NCI-H748 (cell line): Measurements from ENCODE around the gene KCNH8.

Source experiments
- DNase-seq: peaks from one replicate; lab custom pipeline; 2025; ENCODE audit not compliant: unreplicated experiment; lab: John Stamatoyannopoulos, UW

The KCNH8 gene

DNA sequence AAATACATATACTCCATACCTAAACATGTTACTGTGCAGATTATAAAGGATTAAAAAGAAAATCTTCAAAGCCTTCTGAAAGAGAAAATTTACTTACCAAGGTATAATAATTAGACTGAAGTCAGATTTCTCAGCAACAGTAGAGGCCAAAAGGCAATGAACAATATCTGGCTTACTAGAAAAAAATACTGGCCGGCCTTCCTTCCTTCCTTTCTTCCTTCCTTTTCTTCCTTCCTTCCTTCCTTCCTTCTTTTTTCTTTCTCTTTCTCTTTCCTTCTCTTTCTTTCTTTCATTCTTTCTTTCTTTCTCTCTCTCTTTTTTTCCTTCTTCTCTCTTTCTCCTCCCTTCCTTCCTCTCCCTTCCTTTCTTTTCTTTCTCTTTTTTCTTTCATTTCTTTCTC lies 209.6 kb downstream of the KCNH8 start:
- DNase-seq: no peak

DNA sequence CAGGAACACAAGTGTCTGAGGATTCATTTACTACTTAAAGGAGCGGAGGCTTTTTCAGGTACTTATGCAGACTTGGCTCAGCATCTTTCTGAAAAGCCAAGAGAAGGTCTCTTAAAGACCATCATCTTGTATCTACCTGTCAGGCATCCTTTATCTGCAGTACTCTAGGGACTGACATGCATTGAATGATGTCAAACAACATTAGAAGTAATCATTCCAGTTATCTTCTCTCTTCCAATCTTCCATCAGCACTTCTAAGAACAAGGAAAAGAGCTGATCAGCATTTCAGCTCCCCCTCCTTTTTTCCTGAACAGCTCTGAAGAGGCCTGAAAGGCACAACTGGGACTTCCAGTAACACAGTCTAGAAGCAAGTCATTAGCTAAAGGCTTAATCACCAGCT lies 214.8 kb downstream of the KCNH8 start:
- no peak for DNase-seq

DNA sequence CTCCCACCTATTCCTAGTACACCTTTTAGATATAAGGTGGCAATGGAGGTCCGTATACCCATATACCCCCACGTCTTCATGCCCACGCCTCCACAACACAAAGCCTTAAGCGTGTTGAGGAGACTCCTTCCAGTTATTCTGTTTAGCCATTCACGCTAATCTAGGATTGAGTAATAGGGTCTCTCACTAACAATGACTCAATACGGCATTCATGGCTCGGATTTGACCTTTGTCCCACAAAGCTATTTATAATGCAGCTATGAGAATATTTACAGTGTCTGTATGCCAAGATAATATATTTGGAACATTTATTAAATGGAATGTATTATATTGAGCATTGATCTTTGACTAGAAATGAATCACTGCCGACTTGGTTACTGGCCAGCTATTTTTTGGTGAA lies 215.8 kb downstream of the KCNH8 start:
- DNase-seq: no peak

DNA sequence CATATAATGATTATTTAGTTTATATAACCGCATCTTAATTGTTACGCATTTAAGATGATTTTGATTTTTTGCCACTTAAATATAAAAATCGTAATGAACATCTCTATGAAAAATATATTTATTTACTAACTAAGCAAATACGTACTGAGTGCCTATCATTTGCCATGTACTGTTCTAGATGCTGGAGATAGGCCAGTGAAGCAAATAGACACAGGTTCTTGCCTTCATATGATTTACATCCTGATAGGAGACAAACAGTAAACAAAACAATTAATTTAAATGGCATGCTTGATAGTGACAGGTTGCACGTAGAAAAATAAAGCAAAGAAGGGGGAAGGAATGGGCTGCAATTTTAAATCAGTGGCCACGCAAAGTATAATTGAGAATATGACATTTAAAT lies 217.2 kb downstream of the KCNH8 start:
- DNase-seq: no peak

DNA sequence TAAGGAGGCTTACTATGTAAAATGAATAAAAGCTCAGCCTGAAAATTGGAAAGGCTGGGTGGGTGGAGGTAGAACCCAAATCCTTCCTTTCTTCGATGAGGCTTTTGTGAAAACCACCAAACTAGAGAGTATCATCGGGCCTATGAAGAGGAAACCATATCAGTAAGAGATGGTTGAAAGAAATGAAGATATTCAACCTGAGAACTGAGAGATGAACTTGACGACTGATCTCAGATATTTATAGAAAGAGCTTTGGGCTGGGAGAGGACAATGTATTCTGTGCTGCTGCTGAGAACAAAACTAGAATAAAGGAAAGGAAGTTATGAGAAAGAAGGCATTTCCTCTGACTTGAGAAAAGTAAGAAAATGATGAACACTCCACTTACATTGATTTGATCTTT lies 236.6 kb downstream of the KCNH8 start:
- no peak for DNase-seq

DNA sequence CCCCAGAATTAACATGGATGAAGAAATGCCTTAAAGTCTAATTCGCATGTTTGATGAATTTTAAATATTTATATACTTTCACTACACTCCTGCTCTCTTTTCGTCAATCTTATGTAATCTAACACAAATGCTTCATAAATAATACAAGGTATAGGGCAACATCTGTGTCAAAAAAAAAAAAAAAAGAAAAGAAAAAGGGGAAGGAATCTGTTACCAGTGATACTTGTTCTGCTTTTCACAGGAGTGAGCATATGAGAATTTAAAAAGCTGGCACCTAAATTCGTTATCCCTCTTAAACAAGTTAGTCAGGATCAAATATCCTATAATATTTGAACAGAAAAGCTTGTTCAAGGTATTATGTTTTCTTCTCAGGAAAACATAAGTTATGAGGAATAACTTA lies 243.8 kb downstream of the KCNH8 start:
- DNase-seq: no peak

DNA sequence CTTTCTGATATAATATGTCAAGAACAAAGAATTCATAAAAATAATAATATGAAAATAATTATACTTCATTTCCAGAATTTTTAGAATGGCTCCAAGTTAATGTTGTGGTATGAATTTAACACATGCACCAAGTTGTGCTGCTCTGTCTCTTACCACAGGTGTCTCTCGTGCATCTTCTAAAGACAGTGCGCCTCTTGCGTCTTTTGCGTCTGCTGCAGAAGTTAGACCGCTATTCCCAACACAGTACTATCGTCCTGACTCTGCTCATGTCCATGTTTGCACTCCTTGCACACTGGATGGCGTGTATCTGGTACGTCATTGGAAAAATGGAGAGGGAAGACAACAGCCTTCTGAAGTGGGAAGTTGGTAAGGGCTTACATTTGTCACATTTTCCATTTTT lies 246.6 kb downstream of the KCNH8 start:
- DNase-seq: no peak

DNA sequence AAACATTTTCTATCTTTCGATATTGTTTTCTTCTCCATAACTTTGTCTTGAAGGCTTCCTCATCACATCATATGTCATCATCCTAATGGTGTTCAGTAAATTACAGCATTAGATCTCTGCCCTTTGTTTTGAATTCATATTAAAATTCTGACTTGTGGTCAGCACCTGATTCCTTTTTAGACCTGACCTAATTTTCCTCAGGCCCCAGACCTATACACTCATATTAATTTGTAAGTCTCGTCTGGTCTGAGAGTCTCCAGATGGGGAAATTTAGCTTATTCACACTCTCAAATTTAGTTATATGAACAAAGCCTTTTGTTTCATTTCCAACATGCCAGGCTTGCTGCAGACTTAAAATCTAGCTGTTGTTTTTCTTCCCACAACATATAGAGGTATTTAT lies 248.4 kb downstream of the KCNH8 start:
- no peak for DNase-seq

DNA sequence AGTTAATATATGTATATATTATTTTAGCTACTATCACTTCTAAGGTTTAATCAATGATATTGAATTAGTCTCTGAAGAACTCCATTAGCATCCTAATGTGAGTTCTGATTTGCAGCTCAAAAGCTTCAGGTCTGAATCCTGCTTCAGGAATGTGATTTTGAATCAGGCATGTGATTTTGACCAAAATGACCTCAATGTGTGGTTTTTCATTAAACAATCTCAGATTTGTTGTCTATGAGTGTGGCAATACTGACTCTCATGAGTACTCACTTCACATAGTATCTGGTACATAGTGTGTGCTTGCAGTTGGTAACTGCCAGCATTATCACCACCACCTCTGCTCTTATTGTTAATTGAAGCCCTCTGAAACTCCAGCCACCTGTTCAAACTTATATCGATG lies 251.0 kb downstream of the KCNH8 start:
- no peak for DNase-seq

DNA sequence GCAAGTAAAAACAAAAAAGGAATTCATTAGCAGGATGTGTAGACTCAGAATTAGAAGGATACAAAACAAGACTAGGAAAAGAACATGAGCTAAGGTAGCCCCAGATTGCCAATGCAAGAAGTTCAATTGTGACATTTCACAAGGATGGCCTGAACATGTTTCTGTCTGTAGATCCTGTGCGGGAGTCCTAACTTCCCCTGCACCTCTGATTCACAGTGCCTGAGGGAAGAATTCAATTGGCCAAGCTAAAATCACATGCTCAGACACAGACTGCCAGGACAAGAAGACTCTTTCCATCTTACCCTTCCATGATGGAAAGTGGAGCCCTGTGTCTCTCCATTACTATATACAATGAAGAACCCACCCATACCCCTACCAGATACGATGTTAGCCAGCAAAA lies 251.5 kb downstream of the KCNH8 start:
- DNase-seq: no peak

DNA sequence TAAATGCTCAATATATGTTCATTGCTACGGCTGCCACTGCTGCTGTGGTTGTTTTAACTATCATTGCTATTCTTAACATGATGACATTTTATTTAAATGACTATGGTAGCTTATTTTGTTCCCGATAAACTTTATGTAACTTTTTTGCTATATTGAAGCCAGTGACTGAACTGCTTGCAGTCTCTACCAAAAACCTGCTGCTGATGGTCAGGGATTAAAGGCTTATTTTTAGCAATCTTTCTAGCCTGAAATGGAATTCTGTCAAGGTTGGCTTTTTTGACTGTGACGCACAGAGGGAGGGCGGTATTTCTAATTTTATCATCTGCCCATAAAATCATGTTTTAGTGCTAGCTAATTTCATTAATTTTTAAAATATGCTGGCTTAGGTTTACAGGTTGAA lies 271.8 kb downstream of the KCNH8 start:
- DNase-seq: no peak

DNA sequence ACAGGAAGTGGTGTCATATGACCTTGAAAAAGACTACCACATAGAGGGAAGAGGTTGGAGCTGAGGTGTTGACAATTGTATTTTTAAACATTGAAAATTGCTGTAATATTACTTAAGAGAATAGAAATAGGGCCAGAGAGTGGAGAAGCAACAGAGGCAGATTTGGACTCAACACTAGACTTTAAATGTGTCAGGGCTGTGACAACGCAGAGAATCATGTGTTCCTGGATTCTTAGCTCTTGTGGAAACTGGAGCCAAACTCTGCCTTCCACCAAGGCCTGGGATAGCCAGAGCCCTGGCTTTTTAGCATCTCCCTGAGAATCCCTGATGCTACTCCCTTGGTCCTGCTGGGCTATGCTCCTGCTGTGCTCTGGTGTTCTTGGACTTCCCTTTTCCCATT lies 277.5 kb downstream of the KCNH8 start:
- no peak for DNase-seq

DNA sequence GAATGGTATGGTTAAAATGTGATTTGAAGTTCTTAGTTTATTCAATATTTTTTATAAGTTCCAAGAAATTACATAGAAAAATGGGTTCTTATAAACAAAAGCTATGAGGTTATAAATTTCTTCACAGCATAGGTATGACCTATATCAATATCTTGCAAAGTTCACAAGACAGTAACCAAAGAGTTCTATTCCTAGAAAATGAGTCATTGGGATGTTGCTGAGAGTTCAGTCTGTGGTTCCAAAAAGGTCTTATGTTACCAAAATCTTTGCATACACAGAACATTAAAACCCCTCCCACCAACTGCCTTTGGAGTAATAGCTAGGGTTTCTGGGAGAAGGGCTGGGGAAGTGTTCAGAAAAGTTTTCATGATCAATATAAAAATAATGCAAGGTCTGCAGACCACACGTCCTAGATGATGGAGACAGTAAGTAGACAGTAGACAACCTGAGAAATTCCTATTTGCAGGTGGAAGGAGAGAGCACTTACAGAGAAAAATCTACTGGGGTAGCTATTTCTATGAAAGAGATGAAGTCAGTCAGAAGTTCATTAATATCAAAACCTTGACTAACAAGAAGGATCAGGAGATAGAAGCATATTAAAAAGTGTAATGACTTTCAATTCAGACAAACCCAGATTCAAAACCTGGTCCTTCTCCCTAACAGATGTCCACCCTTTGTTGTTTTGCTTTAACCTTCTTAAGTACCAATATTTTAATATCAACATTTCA lies 279.3 kb downstream of the KCNH8 start:
- no peak for DNase-seq

DNA sequence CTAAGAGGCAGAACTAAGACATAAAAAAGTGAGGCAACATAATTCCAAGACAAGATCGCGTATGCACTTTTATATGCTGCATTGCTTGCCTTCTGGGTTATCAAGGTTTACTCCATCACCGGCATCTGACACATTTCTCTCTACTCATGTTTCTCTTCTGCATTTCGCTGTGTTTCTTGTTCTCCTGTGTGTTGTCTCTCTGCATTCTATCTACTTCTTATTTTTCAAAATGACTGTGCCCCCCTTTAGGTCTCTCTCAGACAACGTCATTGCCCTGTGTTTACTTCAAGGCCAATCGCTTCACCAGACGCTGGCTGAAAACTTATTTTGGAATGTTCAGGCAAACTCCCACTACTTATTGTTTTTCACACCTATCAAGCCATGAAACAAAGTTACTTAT lies 280.4 kb downstream of the KCNH8 start:
- DNase-seq: no peak

DNA sequence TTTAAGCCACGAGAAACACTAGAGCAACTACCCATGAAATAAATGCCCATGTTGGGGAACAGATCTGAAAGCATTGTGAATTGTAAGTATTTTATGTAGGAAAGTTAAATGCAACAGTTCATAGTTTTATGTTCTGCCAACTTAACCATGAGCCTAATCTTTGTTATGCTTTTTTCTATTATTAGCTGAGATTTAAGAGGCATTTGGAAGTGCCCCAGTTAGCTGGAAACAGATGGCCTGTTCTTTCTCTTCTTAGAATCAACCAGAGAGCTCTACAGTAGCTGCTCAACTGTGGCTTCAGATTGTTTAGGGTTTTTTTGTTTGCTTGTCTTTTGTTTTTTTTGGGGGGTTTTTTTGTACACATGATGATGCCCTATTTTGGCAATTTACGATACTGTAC lies 284.4 kb downstream of the KCNH8 start:
- DNase-seq: no peak

DNA sequence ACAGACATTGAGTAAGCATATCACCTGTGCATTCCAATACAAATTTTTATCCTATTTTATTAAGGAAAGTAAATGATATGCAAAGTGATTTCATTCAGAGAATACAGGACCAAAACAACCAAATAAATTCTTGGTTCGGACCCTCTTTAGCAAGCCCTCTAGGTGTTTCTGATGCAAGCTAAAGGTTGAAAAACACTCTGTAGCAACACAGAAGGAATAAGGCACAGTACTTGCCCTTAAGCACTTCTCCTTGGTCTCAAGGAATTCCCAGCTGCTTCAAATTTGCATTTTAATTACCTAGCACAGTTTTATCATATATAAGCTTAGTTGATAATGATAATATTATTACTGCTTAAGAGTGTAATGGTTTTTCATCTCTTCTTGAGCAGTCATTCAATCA lies 288.4 kb downstream of the KCNH8 start:
- DNase-seq: no peak

DNA sequence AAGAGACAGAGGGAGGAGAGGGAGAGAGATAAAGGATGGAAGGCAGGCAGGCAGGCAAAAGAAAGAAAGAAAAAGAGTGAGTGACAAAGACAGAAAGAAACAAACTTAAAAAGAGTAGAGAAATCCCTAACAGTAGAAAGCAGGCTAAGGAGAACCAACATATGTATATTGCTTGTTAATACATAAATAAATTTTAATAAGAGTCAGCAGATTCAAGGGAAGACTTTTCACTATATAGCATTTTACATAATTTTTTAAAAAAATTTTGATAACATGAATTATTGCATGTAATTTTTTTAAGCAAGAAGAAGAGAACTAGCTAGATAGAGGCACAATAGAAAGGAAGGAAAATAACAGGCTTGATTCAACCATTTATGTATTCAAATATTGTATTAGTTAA lies 291.6 kb downstream of the KCNH8 start:
- no peak for DNase-seq

DNA sequence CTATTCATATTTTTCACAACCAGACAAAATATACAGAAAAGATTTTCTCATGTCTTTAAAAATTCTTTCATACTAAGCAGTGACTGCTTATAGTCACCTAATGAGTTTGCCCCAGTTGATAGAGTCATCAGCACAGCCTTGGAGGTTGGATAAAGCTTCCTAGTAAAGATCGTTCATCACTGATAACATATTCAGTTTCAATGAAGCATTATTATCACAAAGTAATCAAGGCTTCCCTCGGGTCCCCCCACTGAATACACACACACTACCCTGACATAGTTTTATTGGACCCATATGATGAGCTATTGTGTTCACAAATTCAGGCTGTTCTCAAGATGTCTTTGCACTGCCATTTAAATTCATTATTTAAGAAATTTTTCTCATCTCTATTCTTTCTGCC lies 297.8 kb downstream of the KCNH8 start:
- no peak for DNase-seq

DNA sequence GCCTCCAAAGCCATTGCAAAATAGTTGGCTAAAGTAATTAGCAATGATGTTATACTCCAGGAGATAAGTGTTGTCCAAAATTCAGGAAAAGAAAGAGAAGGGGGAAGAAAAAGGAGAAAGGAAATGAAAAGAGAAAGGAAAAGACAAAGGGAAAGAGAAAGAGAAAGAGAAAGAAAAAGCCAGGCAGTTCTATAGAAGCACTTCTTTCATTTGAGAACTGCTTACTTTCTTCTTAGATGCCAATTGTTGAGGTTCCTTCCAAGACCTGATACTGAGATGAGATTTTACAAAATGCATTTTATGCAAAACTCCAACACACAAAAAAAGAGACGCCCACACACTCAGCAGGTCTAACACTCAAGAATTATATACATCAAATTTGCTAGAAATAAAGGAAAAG lies 298.4 kb downstream of the KCNH8 start:
- DNase-seq: no peak

DNA sequence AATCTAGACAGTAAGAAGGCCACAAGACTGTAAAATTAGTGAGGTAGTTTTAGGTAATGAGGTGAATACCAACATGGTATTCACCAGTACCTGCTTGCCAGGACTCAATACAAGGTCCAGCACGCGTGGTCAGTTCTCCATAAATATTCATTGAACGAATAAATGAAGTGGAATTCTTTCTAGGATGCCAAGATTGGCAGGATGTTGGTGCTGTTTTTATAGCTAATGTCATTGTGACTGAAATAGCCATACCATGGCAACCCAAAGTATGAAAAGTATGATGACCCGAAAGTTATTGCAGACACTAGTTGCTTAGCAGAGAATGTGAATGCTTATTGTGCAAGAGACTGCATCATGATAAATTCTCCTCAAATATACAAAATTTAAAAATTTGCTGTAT lies 307.2 kb downstream of the KCNH8 start:
- no peak for DNase-seq

DNA sequence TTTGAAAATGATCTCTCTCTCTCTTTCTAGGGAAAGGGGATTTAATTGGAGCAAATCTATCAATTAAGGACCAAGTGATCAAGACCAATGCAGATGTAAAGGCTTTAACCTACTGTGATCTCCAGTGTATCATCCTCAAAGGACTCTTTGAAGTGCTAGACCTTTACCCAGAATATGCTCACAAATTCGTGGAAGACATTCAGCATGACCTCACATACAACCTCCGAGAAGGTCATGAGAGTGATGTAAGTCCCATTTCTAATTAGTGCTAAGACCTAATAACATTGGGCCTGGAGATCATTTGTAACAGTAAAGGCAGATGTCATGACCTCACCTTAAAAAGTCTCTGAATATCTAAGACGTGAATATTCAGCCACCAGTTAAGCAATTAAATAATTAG lies 308.4 kb downstream of the KCNH8 start:
- no peak for DNase-seq

DNA sequence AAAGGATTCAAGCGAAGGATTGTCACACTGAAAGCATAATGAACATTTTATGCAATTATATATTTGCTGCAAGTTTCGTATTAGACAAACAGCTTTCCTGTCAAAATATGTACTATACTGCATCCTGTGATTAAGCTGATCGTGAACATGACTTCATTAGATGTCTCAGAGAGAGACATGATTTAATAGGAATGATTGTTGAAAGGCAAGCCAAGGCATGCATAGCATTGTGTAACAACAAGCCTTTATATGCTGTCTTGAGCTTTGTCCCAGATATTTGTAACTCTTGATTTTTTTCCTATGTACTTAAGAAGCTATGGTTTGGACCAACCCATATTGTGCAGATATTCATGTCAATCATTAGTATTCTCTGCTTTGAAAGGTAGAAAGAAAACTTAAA lies 309.1 kb downstream of the KCNH8 start:
- DNase-seq: no peak

DNA sequence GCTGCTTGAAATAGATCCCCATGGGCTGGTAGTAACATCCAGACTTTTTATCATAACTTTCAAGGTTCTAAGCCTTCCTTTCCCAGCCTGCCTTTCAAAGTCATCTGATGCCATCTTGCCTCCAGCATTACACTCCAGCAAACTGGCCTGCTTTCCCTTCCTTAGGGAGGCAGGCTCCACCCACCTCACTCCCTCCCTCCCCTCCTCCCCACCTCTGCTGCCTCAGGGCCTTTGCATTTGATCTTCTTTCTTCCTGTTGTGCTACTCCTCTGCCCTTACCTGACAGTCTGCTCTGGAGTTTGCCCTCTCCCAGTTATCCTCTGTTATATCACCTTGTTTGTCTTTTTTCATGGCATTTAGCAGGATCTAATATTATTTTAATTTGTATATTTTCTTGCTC lies 319.5 kb downstream of the KCNH8 start:
- no peak for DNase-seq

DNA sequence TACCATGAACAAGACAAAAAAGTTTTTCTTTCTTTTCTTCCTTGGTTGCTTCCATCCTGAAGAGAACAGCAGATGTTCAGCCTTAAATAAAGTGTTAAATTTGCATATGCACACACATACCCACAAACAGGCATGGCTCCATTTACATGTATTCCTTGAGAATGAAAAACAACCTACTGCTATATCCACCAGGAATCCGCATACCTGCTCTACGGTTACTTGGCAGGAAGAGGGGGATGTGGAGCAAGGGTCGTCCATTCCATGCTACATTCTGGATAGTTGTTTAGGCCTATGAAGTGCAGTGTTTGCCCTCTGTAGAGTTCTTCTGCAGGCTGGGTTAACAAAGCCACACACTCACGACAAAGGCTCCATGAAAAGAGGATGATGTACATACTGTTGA lies 322.8 kb downstream of the KCNH8 start:
- no peak for DNase-seq
